NCI-H226 (cell line): Measurements from ENCODE around the gene FAM124B.

Experiments
- DNase-seq: peaks from one replicate; pipeline ENCODE4 v3.0.0-alpha.2; 2015

Gene FAM124B

DNA sequence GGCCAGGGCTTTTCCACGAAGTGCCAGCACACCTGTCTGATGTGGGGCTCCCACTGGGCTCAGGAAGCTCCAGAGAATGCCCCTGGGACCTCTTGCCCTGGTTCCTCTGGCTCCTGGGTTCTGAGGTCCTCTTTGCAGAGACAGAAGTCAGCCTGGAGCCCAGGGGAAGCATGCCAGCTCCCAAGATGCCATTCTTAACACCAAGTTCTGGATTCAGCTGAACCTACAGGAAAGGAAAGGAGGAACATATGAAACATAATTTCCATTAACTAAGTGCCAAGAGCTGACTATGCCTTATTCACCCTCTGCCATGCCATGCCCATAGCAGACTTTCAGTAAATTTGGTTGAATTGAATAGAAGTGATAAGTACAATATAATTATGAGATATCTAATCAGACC lies 21.9 kb downstream of the FAM124B start:
- DNase-seq: no peak

GRCh38 chr2:224379172-224379571 lies 22.7 kb downstream of the FAM124B start:
- DNase-seq: no peak

- no peak for DNase-seq
These were observed 23.2 kb downstream of the FAM124B start for GRCh38 chr2:224378701-224379097.

GRCh38 chr2:224377751-224378700 lies 23.9 kb downstream of the FAM124B start:
- no peak for DNase-seq

DNA sequence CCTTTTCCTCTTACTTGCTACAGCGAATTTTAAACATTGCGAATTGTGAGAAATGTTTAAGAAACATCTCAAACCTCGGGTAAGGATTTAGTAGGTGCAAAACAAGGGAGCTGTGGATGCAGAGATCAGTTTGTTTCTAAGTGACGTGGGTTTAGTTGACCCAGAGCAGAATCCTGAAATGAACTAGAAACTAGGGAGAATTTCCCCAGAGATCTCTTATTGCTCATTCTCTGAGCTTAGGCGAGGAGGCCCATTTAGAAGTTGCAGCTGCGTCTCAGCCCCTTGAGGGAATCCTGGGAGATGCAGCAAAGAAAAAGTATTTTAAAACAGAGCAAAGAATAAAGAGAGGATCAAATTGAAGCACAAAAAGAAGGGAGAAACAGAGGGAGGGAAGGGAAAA lies 29.3 kb downstream of the FAM124B start:
- no peak for DNase-seq

GRCh38 chr2:224369028-224369632 lies 32.8 kb downstream of the FAM124B start:
- DNase-seq: no peak

- DNase-seq: no peak
These were observed 35.6 kb downstream of the FAM124B start for GRCh38 chr2:224366267-224366844.

DNA sequence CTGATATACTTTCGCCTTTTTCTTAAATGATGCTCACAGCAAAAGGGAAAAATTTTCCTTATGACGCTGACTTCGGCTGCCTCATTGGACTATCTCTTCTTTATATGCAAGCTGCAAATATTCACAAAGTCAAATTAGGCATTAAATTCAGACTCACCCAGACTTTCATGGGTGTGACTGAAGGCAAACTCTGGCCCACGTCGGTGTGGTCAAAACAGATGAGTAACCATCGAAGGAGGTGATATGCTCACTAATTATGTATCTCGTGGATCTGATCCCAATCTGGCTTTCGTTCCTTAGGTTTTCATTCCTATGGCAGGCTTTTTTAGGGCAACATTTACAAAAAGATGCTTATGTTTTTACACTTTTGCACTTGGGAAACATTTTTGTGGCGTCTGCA lies 36.6 kb downstream of the FAM124B start:
- no peak for DNase-seq

DNA sequence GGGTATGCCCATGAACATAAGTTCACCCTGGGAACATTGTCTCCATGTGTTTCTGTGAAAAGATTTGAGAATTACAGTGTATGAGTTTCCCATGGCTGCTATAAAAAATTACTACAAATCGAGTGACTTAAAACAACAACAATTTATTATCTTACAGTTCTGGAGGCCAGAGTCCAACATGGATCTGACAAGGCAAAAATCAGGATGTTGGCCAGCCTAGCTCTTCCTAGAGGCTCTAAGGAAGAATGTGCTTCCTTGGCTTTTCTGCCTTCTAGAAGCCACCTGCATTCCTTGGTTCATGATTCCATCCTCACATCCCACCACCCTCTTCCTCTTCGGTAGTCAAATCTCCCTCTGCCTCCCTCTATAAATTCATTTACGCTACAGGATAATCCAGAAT lies 38.6 kb downstream of the FAM124B start:
- DNase-seq: no peak

GRCh38 chr2:224362094-224362493 lies 39.8 kb downstream of the FAM124B start:
- DNase-seq: no peak

GRCh38 chr2:224360801-224361251 lies 41.1 kb downstream of the FAM124B start:
- DNase-seq: no peak

GRCh38 chr2:224359569-224359968 lies 42.3 kb downstream of the FAM124B start:
- DNase-seq: no peak

- DNase-seq: peak; percentile 6
These were observed 44.6 kb downstream of the FAM124B start for GRCh38 chr2:224357098-224357901.

DNA sequence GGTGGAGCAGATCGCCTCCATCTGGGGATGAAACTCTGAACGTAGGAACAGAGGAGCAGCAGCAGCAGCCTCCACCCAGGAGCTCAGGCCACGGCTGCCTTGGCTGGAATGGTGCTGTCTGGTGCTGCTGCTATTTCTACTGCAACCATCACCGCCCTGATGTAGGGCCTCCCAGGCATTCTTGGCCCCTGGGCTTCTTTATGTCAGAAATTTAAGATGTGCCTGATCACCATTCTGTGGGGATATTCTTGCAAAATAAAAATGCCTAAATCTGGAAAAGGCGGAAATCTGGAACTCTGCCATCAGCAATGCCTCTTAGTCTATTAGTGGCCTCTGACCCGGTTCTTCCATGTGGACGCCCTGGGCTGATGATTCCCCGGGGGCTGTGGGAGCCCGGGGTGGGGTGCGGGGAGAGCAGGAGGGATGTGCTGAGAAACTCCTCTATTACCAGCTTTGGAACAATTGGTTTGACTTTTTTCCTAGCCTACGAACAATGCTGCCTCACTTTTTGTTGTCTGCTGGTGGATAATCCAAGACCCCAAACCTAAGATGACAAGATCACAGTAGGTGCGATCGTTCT lies 47.2 kb downstream of the FAM124B start:
- DNase-seq: no peak

- no peak for DNase-seq
These were observed 51.2 kb downstream of the FAM124B start for GRCh38 chr2:224350703-224351102.

DNA sequence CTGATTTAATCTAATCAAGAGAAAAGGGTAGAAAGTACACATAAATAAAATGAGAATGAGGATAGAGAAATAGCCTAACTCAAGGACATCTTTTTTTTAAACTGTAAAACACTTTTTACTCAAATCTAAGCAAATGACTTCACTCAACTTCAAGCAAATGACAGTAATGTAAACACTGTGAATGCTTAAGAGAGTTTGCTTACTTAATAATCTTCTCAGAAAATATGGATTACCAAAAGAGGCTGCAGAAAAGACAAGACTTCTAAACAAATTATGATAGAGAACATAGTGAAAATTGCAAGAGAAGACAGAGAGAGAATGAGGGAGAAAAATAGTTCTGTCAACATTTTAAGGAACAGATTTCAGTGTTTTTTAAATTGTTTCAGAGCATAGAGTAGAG lies 52.5 kb downstream of the FAM124B start:
- no peak for DNase-seq

DNA sequence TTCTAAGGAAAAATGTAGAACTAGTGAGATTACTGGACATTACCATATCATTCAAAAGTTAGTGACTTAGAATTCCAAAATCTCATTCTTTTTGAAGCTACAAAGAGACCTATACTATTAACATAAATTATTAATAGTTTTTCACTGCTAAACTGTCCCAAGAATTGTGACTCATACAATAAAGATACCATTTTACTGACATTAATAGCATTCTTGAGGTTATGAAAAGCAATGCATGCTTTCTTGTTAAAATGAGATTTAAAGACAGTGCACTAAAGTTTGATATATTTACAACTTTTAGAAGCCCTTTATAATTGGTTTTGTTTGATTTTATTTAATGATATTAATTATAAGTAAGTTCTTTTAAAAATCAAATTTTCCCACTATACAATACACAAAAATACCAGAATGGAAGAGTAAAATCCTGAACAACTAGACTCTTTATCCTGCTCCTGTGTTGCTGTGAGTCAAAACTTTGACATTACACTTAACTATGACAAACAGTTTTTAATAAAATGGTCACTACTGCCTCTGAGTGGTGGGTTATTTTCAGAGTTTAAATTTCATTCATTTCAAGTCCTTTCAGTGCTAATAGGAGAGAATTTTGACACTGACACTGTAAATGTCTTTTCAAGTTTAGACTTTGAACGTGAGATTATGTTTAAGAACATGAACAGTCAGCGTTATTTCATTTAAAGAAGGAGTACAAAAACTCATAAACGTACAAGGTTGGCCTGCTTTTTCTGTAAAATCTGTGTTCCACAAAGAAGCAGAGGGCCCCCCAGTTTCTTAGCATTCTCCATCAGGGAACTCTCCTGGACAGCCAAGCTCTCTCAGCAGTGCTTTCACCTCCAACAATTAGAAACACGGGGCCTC lies 54.5 kb downstream of the FAM124B start:
- no peak for DNase-seq

DNA sequence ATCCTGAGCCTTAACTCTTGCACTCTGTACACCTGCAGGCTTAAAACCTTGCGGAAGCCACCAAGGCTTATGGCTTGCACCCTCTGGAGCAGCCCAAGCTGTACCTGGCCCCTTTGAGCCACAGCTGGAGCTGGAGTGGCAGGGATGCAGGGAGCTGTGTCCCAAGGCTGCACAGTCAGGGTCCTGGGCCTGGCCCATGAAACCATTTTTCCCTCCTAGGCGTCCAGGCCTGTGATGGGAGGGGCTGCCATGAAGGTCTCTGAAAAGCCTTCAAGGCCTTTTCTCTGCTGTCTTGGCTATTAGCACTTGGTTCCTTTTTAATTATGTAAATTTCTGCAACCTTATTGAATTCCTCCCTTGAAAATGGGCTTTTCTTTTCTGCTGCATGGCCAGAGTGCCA lies 56.4 kb downstream of the FAM124B start:
- no peak for DNase-seq

- DNase-seq: no peak
These were observed 58.7 kb downstream of the FAM124B start for GRCh38 chr2:224343226-224343625.

DNA sequence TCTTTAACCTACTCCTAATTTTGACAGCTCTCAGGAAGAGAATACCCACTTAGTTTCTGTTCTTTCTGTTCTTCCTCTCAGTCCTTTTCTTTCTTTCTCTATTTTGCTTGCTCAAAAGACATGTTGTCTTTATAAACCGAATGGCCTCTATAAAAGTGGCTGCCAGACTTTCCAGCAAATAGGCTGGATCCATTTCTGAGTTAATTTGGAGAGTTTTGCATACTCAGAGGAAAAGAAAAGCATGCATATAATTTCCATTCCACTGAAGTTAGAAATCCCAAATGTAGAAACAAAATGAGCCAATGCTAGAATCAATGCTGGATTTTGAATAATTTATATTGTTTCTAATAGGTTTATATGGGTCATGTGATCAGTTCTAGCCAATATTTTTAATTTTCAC lies 65.9 kb downstream of the FAM124B start:
- no peak for DNase-seq

GRCh38 chr2:224334726-224335125 lies 67.2 kb downstream of the FAM124B start:
- no peak for DNase-seq
